HAP-1 (cell line): ENCODE measurements around the gene SDSL.

ENCODE experiments used
- DNase-seq, 2 experiments: peaks; one replicate each; pipeline ENCODE4 v3.0.0-alpha.2; 2016 to 2020; ENCODE audit warnings: low spot score in 2 of 2
- H3K27me3 ChIP-seq: fragments of 250-450 bp; sonication (Bioruptor Pico); 2 replicates; pipeline ENCODE4 v1.5.1; 2020; ENCODE audit warnings: low read depth, mild to moderate bottlenecking, moderate library complexity
- H3K36me3 ChIP-seq: fragments of 250-450 bp; sonication (Bioruptor Pico); replicated peaks from 2 replicates; pipeline ENCODE4 v1.5.1; 2020; ENCODE audit warnings: mild to moderate bottlenecking
- H3K4me1 ChIP-seq: fragments of 250-450 bp; sonication (Bioruptor Pico); 2 replicates; pipeline ENCODE4 v1.5.1; 2020; ENCODE audit warnings: mild to moderate bottlenecking
- H3K4me3 ChIP-seq: fragments of 250-450 bp; sonication (Bioruptor Pico); 2 replicates; pipeline ENCODE4 v1.5.1; 2020; ENCODE audit warnings: mild to moderate bottlenecking, moderate library complexity
- H3K9me3 ChIP-seq: fragments of 250-450 bp; sonication (Bioruptor Pico); 2 replicates; pipeline ENCODE4 v1.5.1; 2020; ENCODE audit warnings: mild to moderate bottlenecking, moderate library complexity
- in situ Hi-C: fragments of 300-500 bp; cut with MboI; formaldehyde crosslinking; loops from 3 replicates; pipeline ENCODE4 v1.14.3; 2020; ENCODE audit warnings: low sequenced_read_pairs, inconsistent platforms, mixed read lengths

The SDSL gene

GRCh38 chr12:113420996-113421595 lies 1.1 kb upstream of the SDSL start:
- no peaks in the 10 kb centered on the region; the same call in 1 of the 2 replicates for H3K36me3 ChIP-seq
- H3K4me3 ChIP-seq: no peak overlapping the region
- in situ Hi-C loops: no loop called here
- DNase-seq: no peak
- no peaks in the 10 kb centered on the region for H3K27me3 ChIP-seq
- no peaks in the 10 kb centered on the region for H3K9me3 ChIP-seq
- peaks cover 10% of the 10 kb centered on the region for H3K4me1 ChIP-seq

DNA sequence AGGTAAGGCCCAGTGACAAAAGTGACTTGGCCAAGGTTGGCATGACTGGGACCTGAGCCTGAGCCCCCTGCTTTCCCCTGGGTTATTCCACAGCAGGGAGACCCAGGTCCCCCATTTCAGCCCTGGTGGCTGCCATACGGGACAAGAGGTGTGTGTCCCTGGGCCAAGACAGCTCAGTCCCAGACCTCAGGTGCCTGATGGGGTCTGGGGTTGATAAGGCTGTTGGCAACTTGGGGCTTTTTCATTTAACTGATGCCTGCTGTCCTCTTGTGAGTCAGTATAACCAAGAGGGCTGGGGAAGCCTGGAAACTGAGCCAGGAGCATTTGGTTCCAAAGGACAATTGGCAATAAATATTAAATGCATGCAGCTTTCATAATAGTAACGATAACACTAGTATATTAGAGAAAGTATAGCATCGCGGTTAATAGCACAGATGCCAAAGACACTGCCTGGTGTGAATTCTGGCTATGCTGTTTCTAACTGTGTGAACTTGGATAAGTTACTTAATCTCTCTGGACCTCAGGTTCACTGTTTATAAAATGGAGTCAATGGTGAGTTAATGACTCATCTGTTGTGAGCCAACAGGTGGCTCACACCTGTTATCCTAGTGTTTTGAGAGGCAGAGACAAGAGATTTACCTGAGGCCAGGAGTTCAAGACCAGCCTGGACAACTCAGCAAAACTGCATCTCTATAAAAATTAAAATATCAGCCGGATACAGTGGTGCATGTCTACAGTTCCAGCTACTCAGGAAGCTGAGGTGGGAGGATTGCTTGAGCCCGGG lies 898 bp downstream of the SDSL start:
- no peak for DNase-seq
- no peaks in the 10 kb centered on the region for H3K27me3 ChIP-seq
- no peaks in the 10 kb centered on the region; the same call in 1 of the 2 replicates for H3K36me3 ChIP-seq
- H3K9me3 ChIP-seq: no peaks in the 10 kb centered on the region
- peaks cover 8% of the 10 kb centered on the region for H3K4me1 ChIP-seq
- peak overlapping the region; percentile 48 for H3K4me3 ChIP-seq
- in situ Hi-C loops: no loop called here

GRCh38 chr12:113424456-113424855 lies 2.3 kb downstream of the SDSL start:
- Histone ChIP-seq H3K27me3 (no peaks in the 10 kb centered on the region), H3K9me3 (no peaks in the 10 kb centered on the region), H3K36me3 (no peaks in the 10 kb centered on the region; the same call in 1 of the 2 replicates), H3K4me3 (no peak overlapping the region), H3K4me1 (peaks cover 8% of the 10 kb centered on the region)
- DNase-seq: no peak
- in situ Hi-C loops: no loop called here

DNA sequence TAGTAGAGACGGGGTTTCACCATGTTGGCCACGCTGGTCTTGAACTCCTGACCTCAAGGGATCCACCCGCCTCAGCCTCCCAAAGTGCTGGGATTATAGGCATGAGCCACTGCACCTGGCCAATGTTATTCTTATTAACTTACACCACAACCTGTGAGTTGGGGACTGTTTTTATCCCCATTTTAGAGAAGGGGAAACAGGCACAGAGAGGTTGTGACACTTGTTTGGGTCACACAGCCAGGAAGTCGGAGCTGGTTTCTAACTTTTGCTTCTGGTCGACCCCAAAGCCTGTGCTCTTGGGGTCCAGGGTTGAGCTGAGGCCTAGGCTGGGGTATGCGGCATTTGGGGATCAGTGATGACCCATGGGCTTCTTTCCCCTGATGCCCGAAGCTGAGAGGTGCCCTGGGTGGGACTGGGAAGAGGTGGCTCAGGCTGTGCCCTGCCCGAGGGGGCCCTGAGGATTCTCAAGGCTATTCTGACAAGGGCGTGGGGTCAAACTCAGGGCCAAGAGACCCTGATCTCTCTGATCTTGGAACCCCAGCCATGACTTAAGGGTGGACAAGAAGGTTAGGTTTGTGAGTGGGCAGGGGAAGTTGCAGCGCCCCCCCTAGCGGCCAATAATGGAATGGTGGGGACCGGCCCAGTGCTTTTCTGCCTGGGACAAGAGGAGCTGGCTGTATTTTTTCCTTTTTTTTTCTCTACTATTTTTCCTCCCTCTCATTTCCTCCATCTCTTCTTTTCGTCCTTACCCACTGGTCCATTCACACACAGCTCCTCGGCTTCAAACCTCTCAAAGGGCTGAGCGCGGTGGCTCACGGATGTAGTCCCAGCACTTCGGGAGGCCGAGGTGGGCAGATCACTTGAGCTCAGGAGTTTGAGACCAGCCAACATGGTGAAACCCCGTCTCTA lies 3.0 kb downstream of the SDSL start:
- Histone ChIP-seq H3K9me3 (0 out of 2 replicates have a peak, but pooled peaks cover 3% of the 10 kb centered on the region), H3K27me3 (no peaks in the 10 kb centered on the region), H3K36me3 (no peaks in the 10 kb centered on the region; the same call in 1 of the 2 replicates), H3K4me3 (no peak overlapping the region), H3K4me1 (peaks cover 8% of the 10 kb centered on the region)
- in situ Hi-C loops: no loop called here
- peak; percentile 42 to 76 for DNase-seq

DNA sequence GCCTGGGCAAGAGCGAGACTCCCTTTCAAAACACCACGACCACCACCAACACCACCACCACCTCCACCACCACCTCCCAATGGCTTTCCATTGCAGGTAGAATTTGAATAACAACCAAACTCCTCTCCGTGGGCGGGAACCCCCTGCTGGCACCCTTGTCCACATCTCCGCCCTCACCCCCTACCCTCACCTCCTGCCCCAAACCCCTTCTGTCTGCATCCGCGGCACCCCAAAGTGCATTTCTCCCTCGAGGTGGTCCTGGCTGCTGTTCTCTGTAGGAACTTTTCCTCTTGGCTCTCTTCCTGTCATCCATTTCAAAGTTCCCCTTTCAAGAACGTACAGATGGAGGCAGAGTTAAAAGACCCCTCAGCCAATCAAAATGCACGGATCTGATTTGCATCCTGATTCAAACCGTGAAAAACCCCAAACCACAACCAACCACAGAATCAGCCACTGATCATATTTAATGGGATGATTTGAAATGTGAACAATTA lies 3.8 kb downstream of the SDSL start:
- peaks cover 8% of the 10 kb centered on the region for H3K4me1 ChIP-seq
- no peaks in the 10 kb centered on the region for H3K27me3 ChIP-seq
- no peak overlapping the region for H3K4me3 ChIP-seq
- no peaks in the 10 kb centered on the region; the same call in 1 of the 2 replicates for H3K36me3 ChIP-seq
- H3K9me3 ChIP-seq: 0 out of 2 replicates have a peak, but pooled peaks cover 3% of the 10 kb centered on the region
- in situ Hi-C loops: no loop called here
- no peak for DNase-seq

GRCh38 chr12:113427882-113428281 lies 5.7 kb downstream of the SDSL start:
- no peaks in the 10 kb centered on the region; the same call in 1 of the 2 replicates for H3K36me3 ChIP-seq
- in situ Hi-C loops: no loop called here
- H3K9me3 ChIP-seq: 0 out of 2 replicates have a peak, but pooled peaks cover 3% of the 10 kb centered on the region
- no peak overlapping the region for H3K4me3 ChIP-seq
- no peak for DNase-seq
- no peaks in the 10 kb centered on the region for H3K27me3 ChIP-seq
- H3K4me1 ChIP-seq: peaks cover 5% of the 10 kb centered on the region; the same call in 1 of the 2 replicates

GRCh38 chr12:113428482-113428881 lies 6.3 kb downstream of the SDSL start:
- Histone ChIP-seq H3K27me3 (no peaks in the 10 kb centered on the region), H3K4me1 (no peaks in the 10 kb centered on the region), H3K4me3 (no peak overlapping the region), H3K36me3 (no peaks in the 10 kb centered on the region; the same call in 1 of the 2 replicates), H3K9me3 (0 out of 2 replicates have a peak, but pooled peaks cover 3% of the 10 kb centered on the region)
- DNase-seq: no peak
- in situ Hi-C loops: no loop called here

DNA sequence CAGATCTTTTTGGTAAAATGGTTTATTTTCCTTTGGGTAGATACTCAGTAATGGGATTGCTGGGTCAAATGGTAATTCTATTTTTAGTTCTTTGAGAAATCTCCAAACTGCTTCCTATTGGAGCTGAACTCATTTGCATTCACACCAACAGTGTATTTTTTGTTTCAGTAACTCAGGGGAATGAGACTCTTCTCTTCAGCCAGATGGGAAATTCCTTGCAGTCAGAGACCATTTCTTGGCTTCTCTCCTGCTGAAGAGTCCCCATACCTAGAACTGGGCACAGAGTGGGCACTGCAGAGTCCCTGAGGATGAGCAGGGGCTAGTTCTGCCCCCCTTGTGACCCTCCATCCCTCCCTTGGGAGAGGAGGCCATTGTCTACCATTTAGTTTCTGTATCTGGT lies 10.8 kb downstream of the SDSL start:
- Histone ChIP-seq H3K4me3 (no peak overlapping the region), H3K36me3 (no peaks in the 10 kb centered on the region), H3K9me3 (0 out of 2 replicates have a peak, but pooled peaks cover 3% of the 10 kb centered on the region), H3K4me1 (no peaks in the 10 kb centered on the region), H3K27me3 (no peaks in the 10 kb centered on the region)
- DNase-seq: no peak
- in situ Hi-C loops: no loop called here

- H3K36me3 ChIP-seq: no peaks in the 10 kb centered on the region
- no peak overlapping the region for H3K4me3 ChIP-seq
- in situ Hi-C loops: loop anchor here (5.0 kb wide), 1 partner anchor 477 kb away; no protein-coding TSS in a partner anchor
- DNase-seq: no peak
- H3K4me1 ChIP-seq: no peaks in the 10 kb centered on the region
- no peaks in the 10 kb centered on the region for H3K27me3 ChIP-seq
- H3K9me3 ChIP-seq: no peaks in the 10 kb centered on the region
Observed at GRCh38 chr12:113435367-113435766, 13.2 kb downstream of the SDSL start.

DNA sequence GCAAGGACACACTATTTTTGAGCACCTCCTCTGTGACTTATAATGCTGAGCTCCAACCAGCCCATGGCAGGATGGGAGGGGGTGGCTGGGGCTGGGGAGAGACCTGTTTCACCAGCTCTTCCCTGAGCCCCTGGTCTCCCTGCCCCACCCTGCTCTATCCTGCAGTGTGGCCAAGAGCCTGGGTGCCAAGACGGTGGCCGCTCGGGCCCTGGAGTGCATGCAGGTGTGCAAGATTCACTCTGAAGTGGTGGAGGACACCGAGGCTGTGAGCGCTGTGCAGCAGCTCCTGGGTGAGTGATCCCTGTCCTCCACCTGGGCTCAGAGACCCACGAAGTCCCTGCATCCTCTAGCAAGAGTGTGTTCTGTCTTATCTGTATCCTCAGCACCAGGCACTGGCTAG lies 14.4 kb downstream of the SDSL start:
- in situ Hi-C loops: loop anchor here (5.0 kb wide), 1 partner anchor 476 kb away; no protein-coding TSS in a partner anchor
- Histone ChIP-seq H3K4me3 (no peak overlapping the region), H3K36me3 (no peaks in the 10 kb centered on the region), H3K27me3 (no peaks in the 10 kb centered on the region), H3K4me1 (no peaks in the 10 kb centered on the region), H3K9me3 (no peaks in the 10 kb centered on the region)
- no peak for DNase-seq

DNA sequence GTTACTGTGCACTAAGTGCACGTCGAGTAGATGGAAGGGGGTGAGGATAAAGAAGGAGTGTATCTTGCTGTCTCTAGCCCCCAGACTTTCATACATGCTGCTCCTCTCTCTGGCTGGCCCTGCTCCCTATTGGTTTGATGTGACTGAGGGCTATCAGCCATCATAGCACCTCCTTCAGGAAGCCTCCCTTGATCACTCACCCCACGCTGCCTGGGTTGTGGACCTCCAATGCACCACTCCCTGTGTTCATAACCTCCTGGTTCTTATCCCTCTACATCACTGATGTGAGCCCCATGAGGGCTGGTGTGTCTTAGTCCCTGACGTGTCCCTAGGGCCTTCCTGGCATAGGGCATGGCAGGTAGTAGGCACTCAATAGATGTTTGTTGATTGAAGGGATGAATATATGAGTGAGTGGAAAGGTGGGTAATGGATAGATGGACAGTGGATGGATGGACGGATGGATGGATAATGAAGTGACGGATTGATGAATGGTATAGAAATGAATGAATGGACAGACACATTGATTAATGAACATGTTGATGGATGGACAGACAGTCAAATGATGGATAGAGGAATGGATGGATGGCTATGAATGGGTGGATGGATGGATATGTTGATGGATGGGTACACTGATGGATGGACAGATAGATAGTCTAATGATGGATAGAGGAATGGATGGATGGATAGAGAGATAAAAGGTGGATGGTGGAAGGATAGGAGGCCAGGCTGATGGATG lies 15.0 kb downstream of the SDSL start:
- Histone ChIP-seq H3K36me3 (no peaks in the 10 kb centered on the region), H3K9me3 (no peaks in the 10 kb centered on the region), H3K4me3 (no peak overlapping the region), H3K4me1 (no peaks in the 10 kb centered on the region), H3K27me3 (no peaks in the 10 kb centered on the region)
- in situ Hi-C loops: loop anchor here (5.0 kb wide), 1 partner anchor 475 kb away; no protein-coding TSS in a partner anchor
- DNase-seq: no peak

DNA sequence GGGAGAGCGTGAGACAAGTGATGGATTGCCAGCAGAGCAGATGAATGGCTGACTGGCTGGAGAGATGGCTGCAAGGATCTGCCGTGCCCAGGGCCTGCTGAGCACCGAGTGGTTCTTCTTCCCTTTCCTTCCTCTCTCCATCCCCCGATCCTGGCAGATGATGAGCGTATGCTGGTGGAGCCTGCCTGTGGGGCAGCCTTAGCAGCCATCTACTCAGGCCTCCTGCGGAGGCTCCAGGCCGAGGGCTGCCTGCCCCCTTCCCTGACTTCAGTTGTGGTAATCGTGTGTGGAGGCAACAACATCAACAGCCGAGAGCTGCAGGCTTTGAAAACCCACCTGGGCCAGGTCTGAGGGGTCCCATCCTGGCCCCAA lies 15.5 kb downstream of the SDSL start:
- no peak for DNase-seq
- Histone ChIP-seq H3K4me3 (no peak overlapping the region), H3K27me3 (no peaks in the 10 kb centered on the region), H3K9me3 (no peaks in the 10 kb centered on the region), H3K36me3 (no peaks in the 10 kb centered on the region), H3K4me1 (no peaks in the 10 kb centered on the region)
- in situ Hi-C loops: loop anchor here (5.0 kb wide), 1 partner anchor 475 kb away; no protein-coding TSS in a partner anchor
